Mammary epithelial cell (primary cell): ENCODE results near the gene CLEC16A.

Source experiments
- EZH2 ChIP-seq: IDR thresholded peaks from 2 replicates; pipeline ENCODE4 v1.6.1; 2012; ENCODE audit warnings: low read length, inconsistent platforms, borderline replicate concordance
- TF ChIP-seq, protein P1 (sequence below), 2 donors: IDR thresholded peaks in 1 of 2; conservative IDR thresholded peaks in 1 of 2; 2 replicates each; pipeline ENCODE4 v1.5.1; 2011 to 2012; ENCODE audit warnings: inconsistent platforms in 2 of 2, low read length in 2 of 2, mild to moderate bottlenecking in 2 of 2, control low read depth in 1 of 2, low read depth in 1 of 2; ENCODE audit not compliant: insufficient read depth in 1 of 2; ENCODE audit errors: extremely low read depth in 1 of 2

DNA sequence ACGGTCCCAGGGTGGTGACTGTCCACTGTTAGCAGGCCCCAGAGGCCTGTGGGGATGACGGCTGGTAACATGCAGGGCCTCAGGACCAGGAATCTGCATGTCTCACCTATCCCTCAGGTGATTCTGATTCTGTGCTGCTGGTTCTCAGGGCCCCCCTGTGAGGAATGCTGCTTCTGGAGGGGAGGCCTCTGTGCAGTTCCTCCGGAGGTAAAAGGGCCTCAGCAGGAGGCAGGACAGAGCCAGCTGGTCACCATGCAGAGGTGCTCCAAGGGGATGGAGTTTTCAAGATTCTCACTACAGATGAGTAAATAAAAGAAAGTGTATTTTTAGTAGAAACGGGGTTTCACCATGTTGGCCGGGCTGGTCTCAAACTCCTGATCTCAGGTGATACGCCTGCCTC is 33.8 kb downstream of the CLEC16A start:
- TF ChIP-seq, protein P1, sequence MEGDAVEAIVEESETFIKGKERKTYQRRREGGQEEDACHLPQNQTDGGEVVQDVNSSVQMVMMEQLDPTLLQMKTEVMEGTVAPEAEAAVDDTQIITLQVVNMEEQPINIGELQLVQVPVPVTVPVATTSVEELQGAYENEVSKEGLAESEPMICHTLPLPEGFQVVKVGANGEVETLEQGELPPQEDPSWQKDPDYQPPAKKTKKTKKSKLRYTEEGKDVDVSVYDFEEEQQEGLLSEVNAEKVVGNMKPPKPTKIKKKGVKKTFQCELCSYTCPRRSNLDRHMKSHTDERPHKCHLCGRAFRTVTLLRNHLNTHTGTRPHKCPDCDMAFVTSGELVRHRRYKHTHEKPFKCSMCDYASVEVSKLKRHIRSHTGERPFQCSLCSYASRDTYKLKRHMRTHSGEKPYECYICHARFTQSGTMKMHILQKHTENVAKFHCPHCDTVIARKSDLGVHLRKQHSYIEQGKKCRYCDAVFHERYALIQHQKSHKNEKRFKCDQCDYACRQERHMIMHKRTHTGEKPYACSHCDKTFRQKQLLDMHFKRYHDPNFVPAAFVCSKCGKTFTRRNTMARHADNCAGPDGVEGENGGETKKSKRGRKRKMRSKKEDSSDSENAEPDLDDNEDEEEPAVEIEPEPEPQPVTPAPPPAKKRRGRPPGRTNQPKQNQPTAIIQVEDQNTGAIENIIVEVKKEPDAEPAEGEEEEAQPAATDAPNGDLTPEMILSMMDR (conservative IDR thresholded peaks at IDR 0.05 in 1 of 2, IDR thresholded peaks at IDR 0.05 in 1 of 2; ENCODE audit: extremely low read depth in 1 of 2, insufficient read depth in 1 of 2, low read depth in 1 of 2, low read length in 2 of 2): no peak
- no peak for TF ChIP-seq EZH2
